Fibroblast of lung (primary cell): ENCODE results near the gene RAB23.

ENCODE experiments used
- CTCF ChIP-seq, 2 donors: IDR thresholded peaks in 1 of 2; conservative IDR thresholded peaks in 1 of 2; 1 replicate in 1 of 2; 2 replicates in 1 of 2; pipeline ENCODE4 v1.5.1; 2011 to 2012; ENCODE audit warnings: low read length in 2 of 2, control low read depth in 1 of 2, inconsistent platforms in 1 of 2, low read depth in 1 of 2, mild to moderate bottlenecking in 1 of 2
- EZH2 ChIP-seq: IDR thresholded peaks from 2 replicates; pipeline ENCODE4 v1.5.1; 2012; ENCODE audit warnings: low read length, control low read depth, mild to moderate bottlenecking; ENCODE audit errors: missing control alignments

GRCh38 chr6:57250348-57250747 lies 28.2 kb upstream of the RAB23 start:
- TF ChIP-seq CTCF (conservative IDR thresholded peaks at IDR 0.05 in 1 of 2, IDR thresholded peaks at IDR 0.05 in 1 of 2; ENCODE audit: low read depth in 1 of 2, low read length in 2 of 2) (no peak), EZH2 (no peak)
